Measurements from ENCODE around the gene SAMD4A. TPM values are rescaled to one million over a fixed set of nuclear protein-coding genes. Genes with fewer than 3 reads are reported as not detected.

SAMD4A gene
- total RNA-seq, 2 experiments from 2014 or later = 2.4 to 2.6 TPM

- Mint-ChIP-seq H3K36me3 (no peaks in the 10 kb centered on the region), H3K4me1 (ENCODE audit: low read depth) (peaks cover 6% of the 10 kb centered on the region), H3K9me3 (no peaks in the 10 kb centered on the region), H3K4me3 (no peak overlapping the region), H3K27me3 (peaks cover 7% of the 10 kb centered on the region), H3K27ac (no peak overlapping the region)
- DNase-seq = no peak
- ChIA-PET POLR2A (no interaction called here), CTCF (interaction anchor here (1.4 kb wide), 1 partner anchor 71 kb away, joined by 3 read pairs; no protein-coding TSS in a partner anchor)
- intact Hi-C loops (cut with micrococcal nuclease) = no loop called here
Measured at GRCh38 chr14:54703082-54703481, 136.2 kb downstream of the SAMD4A start.

DNA sequence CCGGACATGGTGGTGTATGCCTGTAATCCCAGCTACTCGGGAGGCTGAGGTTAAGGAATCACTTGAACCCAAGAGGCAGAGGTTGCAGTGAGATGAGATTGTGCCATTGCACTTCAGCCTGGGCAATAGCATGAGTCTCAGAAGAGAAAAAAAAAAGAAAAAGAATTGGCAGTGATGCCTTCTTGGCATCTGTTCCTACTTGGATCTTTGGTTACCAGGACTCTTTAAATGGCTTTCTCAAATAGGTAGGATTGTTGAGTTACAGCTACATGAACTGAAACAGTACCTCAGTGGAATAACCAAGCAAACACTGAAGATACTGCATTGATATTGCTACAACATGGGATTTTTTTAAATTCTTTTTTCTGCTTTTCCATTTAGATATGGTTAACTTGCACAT is 136.8 kb downstream of the SAMD4A start:
- peaks cover 7% of the 10 kb centered on the region for H3K27me3 Mint-ChIP-seq
- no peaks in the 10 kb centered on the region for H3K36me3 Mint-ChIP-seq
- no peaks in the 10 kb centered on the region for H3K9me3 Mint-ChIP-seq
- no peak for DNase-seq
- intact Hi-C loops (cut with micrococcal nuclease) = no loop called here
- peaks cover 6% of the 10 kb centered on the region for H3K4me1 Mint-ChIP-seq (ENCODE audit: low read depth)
- ChIA-PET POLR2A (no interaction called here), CTCF (interaction anchor here (1.4 kb wide), 1 partner anchor 70 kb away, joined by 3 read pairs; no protein-coding TSS in a partner anchor)
- H3K4me3 Mint-ChIP-seq = no peak overlapping the region
- H3K27ac Mint-ChIP-seq = no peak overlapping the region

DNA sequence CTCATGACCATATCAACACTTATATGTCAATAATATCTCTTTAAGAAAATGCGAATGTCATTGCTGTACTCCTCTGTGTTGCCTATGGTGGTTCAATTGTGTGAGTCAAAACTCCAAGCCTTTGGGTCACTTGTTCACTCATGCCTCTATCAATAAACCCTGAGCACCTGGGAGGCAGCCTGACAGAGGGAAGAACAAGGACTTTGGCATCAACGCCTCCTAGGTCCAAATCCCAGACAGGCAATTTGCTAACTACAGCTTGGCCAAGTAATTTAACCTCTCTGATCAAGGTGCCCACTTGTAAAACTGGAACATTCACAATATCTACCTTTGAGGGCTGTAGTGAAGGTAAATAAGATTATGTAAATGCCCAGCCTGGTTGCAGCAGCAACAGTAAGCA is 137.8 kb downstream of the SAMD4A start:
- intact Hi-C loops (cut with micrococcal nuclease) = loop anchor here (5.0 kb wide), 1 partner anchor 32 kb away; no protein-coding TSS in a partner anchor
- Mint-ChIP-seq H3K27me3 (peaks cover 6% of the 10 kb centered on the region), H3K4me3 (no peak overlapping the region), H3K36me3 (no peaks in the 10 kb centered on the region), H3K9me3 (no peaks in the 10 kb centered on the region), H3K4me1 (ENCODE audit: low read depth) (peaks cover 6% of the 10 kb centered on the region), H3K27ac (no peak overlapping the region)
- ChIA-PET CTCF (interaction anchor here (0.6 to 1.7 kb wide), 2 partner anchors 13 to 186 kb away, joined by 3 to 4 read pairs; no protein-coding TSS in a partner anchor), POLR2A (no interaction called here)
- DNase-seq = no peak

- Mint-ChIP-seq H3K4me3 (no peak overlapping the region), H3K36me3 (no peaks in the 10 kb centered on the region), H3K4me1 (ENCODE audit: low read depth) (peaks cover 7% of the 10 kb centered on the region), H3K9me3 (no peaks in the 10 kb centered on the region), H3K27ac (no peak overlapping the region), H3K27me3 (no peaks in the 10 kb centered on the region)
- intact Hi-C loops (cut with micrococcal nuclease) = loop anchor here (5.0 kb wide), 1 partner anchor 34 kb away; no protein-coding TSS in a partner anchor
- DNase-seq = no peak
- ChIA-PET CTCF (no interaction called here), POLR2A (no interaction called here)
Measured at GRCh38 chr14:54706769-54707168, 139.8 kb downstream of the SAMD4A start.

DNA sequence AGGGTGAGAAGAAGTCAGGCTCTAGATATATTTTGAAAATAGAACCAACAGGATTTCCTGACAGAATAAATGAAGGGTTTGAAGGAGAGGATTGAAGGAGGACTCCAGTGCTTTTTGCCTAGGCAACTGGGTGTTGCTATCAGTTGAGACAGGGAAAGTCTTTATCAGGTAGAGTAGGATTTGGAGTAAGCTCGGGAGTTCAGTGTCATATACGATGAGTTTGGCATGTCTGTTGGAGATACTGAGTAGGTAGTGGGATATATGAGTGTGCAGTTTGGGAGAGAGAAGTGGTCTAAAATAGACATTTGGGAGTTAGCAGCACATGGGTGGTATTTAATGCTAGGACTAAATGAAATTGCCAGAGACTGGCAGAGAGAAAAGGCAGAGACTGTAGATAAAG is 141.2 kb downstream of the SAMD4A start:
- intact Hi-C loops (cut with micrococcal nuclease) = loop anchor here (2.0 to 5.0 kb wide), 2 partner anchors 23 to 36 kb away; no protein-coding TSS in a partner anchor
- POLR2A ChIA-PET = no interaction called here
- no peak for DNase-seq
- CTCF ChIA-PET = interaction anchor here (0.5 to 0.7 kb wide), 2 partner anchors 13 to 274 kb away, joined by 3 read pairs; no protein-coding TSS in a partner anchor
- Mint-ChIP-seq H3K9me3 (no peaks in the 10 kb centered on the region), H3K36me3 (no peaks in the 10 kb centered on the region), H3K4me3 (no peak overlapping the region), H3K4me1 (ENCODE audit: low read depth) (peaks cover 17% of the 10 kb centered on the region), H3K27ac (no peak overlapping the region), H3K27me3 (no peaks in the 10 kb centered on the region)

- Mint-ChIP-seq H3K27me3 (no peaks in the 10 kb centered on the region), H3K4me3 (no peak overlapping the region), H3K4me1 (ENCODE audit: low read depth) (peaks cover 17% of the 10 kb centered on the region), H3K9me3 (no peaks in the 10 kb centered on the region), H3K36me3 (no peaks in the 10 kb centered on the region), H3K27ac (no peak overlapping the region)
- intact Hi-C loops (cut with micrococcal nuclease) = loop anchor here (2.0 to 5.0 kb wide), 2 partner anchors 22 to 37 kb away; no protein-coding TSS in a partner anchor
- DNase-seq = no peak
- ChIA-PET POLR2A (no interaction called here), CTCF (interaction anchor here (0.7 kb wide), 1 partner anchor 13 kb away, joined by 3 read pairs; no protein-coding TSS in a partner anchor)
Measured at GRCh38 chr14:54708982-54709381, 142.1 kb downstream of the SAMD4A start.

DNA sequence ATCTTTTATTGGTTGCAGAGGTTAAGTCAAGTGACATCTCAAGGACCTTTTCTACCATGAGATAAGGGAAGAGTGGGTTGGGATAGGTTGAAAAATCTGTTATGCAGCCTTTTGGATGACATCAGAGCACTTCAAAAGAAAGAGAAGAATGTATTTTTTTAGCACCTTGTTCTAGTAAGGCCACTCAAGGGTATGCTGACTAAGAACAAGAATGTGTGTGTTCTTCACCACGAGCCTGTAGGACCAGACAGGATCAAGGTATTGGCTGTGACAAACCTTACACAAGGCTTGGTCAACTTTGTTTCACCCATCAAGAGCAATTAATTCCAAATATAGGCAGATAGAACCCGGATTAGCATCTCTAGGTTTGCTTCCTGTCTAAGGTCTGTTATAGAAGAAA is 142.5 kb downstream of the SAMD4A start:
- DNase-seq = no peak
- H3K36me3 Mint-ChIP-seq = no peaks in the 10 kb centered on the region
- peaks cover 17% of the 10 kb centered on the region for H3K4me1 Mint-ChIP-seq (ENCODE audit: low read depth)
- no peak overlapping the region for H3K4me3 Mint-ChIP-seq
- intact Hi-C loops (cut with micrococcal nuclease) = loop anchor here (2.0 to 5.0 kb wide), 2 partner anchors 21 to 37 kb away; no protein-coding TSS in a partner anchor
- no peak overlapping the region for H3K27ac Mint-ChIP-seq
- ChIA-PET CTCF (no interaction called here), POLR2A (no interaction called here)
- no peaks in the 10 kb centered on the region for H3K27me3 Mint-ChIP-seq
- no peaks in the 10 kb centered on the region for H3K9me3 Mint-ChIP-seq

GRCh38 chr14:54709867-54710266 is 142.9 kb downstream of the SAMD4A start:
- no peak overlapping the region for H3K4me3 Mint-ChIP-seq
- CTCF ChIA-PET = interaction anchor here (1.0 to 1.4 kb wide), 2 partner anchors 19 to 64 kb away, joined by 3 to 4 read pairs; no protein-coding TSS in a partner anchor
- peaks cover 17% of the 10 kb centered on the region for H3K4me1 Mint-ChIP-seq (ENCODE audit: low read depth)
- no peak for DNase-seq
- no peaks in the 10 kb centered on the region for H3K9me3 Mint-ChIP-seq
- no peak overlapping the region for H3K27ac Mint-ChIP-seq
- no peaks in the 10 kb centered on the region for H3K36me3 Mint-ChIP-seq
- intact Hi-C loops (cut with micrococcal nuclease) = loop anchor here (2.0 to 5.0 kb wide), 2 partner anchors 21 to 38 kb away; no protein-coding TSS in a partner anchor
- H3K27me3 Mint-ChIP-seq = no peaks in the 10 kb centered on the region
- POLR2A ChIA-PET = no interaction called here

DNA sequence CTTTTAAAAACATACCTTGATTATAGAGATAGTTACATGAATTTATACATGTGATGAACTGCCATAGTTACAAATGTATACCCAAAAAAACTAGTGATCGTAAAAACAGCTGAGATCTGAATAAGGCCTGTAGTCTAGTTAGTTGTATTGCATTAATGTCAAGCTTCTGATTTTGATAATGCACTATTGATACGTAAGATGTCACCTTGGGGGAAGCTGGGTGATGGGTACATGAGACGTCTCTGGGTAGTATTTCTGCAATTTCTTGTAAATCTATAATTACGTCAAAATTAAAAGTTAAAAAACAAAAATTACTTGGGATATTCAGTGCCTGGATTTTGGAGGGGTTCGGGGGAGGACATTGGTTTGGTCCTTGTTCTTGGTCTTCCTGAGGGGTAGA is 144.4 kb downstream of the SAMD4A start:
- intact Hi-C loops (cut with micrococcal nuclease) = no loop called here
- no peak for DNase-seq
- Mint-ChIP-seq H3K27me3 (no peaks in the 10 kb centered on the region), H3K36me3 (no peaks in the 10 kb centered on the region), H3K27ac (no peak overlapping the region), H3K9me3 (no peaks in the 10 kb centered on the region), H3K4me3 (no peak overlapping the region), H3K4me1 (ENCODE audit: low read depth) (peaks cover 17% of the 10 kb centered on the region)
- ChIA-PET CTCF (interaction anchor here (0.8 kb wide), 1 partner anchor 49 kb away, joined by 3 read pairs; no protein-coding TSS in a partner anchor), POLR2A (no interaction called here)

GRCh38 chr14:54711812-54712464 is 145.0 kb downstream of the SAMD4A start:
- H3K27me3 Mint-ChIP-seq = no peaks in the 10 kb centered on the region
- no peak overlapping the region for H3K27ac Mint-ChIP-seq
- H3K4me1 Mint-ChIP-seq (ENCODE audit: low read depth) = peaks cover 17% of the 10 kb centered on the region
- intact Hi-C loops (cut with micrococcal nuclease) = no loop called here
- no peaks in the 10 kb centered on the region for H3K36me3 Mint-ChIP-seq
- POLR2A ChIA-PET = no interaction called here
- H3K9me3 Mint-ChIP-seq = no peaks in the 10 kb centered on the region
- CTCF ChIA-PET = interaction anchor here (1.2 kb wide), 1 partner anchor 62 kb away, joined by 10 read pairs; no protein-coding TSS in a partner anchor
- no peak for DNase-seq
- H3K4me3 Mint-ChIP-seq = no peak overlapping the region

GRCh38 chr14:54712465-54713200 is 145.7 kb downstream of the SAMD4A start:
- H3K4me3 Mint-ChIP-seq = no peak overlapping the region
- H3K9me3 Mint-ChIP-seq = no peaks in the 10 kb centered on the region
- no peaks in the 10 kb centered on the region for H3K27me3 Mint-ChIP-seq
- ChIA-PET POLR2A (no interaction called here), CTCF (interaction anchor here (1.1 to 1.3 kb wide), 3 partner anchors 12 to 148 kb away, joined by 4 to 10 read pairs (median 4); no protein-coding TSS in a partner anchor)
- H3K4me1 Mint-ChIP-seq (ENCODE audit: low read depth) = peaks cover 17% of the 10 kb centered on the region
- H3K27ac Mint-ChIP-seq = peak overlapping the region; percentile 21
- DNase-seq = no peak
- no peaks in the 10 kb centered on the region for H3K36me3 Mint-ChIP-seq
- intact Hi-C loops (cut with micrococcal nuclease) = no loop called here

DNA sequence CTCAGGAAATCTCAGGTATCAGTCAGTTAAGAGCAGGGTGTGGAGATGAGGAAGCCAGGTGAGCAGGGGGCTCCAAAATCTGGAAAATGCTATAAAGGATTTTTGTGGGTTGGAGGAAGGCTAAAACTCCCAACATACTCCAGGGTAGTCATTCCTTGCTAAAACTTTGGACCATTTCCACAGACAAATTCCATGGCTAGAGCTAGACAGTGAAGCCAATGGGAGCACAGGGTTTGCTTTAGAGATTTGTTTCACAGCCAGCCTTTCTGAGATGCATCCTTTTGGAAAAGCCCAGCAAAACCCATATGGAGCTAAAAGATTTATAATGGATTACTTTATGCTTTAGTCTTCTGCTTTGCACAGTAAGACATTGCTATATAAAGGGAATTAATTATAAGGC is 146.5 kb downstream of the SAMD4A start:
- Mint-ChIP-seq H3K9me3 (no peaks in the 10 kb centered on the region), H3K36me3 (no peaks in the 10 kb centered on the region), H3K4me1 (ENCODE audit: low read depth) (peaks cover 17% of the 10 kb centered on the region), H3K4me3 (no peak overlapping the region), H3K27ac (no peak overlapping the region), H3K27me3 (no peaks in the 10 kb centered on the region)
- intact Hi-C loops (cut with micrococcal nuclease) = no loop called here
- CTCF ChIA-PET = interaction anchor here (1.1 to 1.3 kb wide), 3 partner anchors 12 to 149 kb away, joined by 4 to 10 read pairs (median 4); no protein-coding TSS in a partner anchor
- DNase-seq = no peak
- POLR2A ChIA-PET = no interaction called here
